Upper lobe of right lung (tissue), 1 donor: Measurements from ENCODE around the gene ACP3. TPM values are rescaled to one million over a fixed set of nuclear protein-coding genes. Genes with fewer than 3 reads are reported as not detected.

Experiments used
- ATAC-seq: fragments of 200-7000 bp; cut with Tn5 transposase; one replicate; pipeline ENCODE4 v1.9.1; 2020; ENCODE audit warnings: mild to moderate bottlenecking, moderate library complexity
- DNase-seq: peaks from one replicate; pipeline ENCODE4 v3.0.0-alpha.2; 2020
- H3K27ac ChIP-seq: fragments of 200-600 bp; one replicate; pipeline ENCODE4 v1.8.0; 2022
- H3K27me3 ChIP-seq: fragments of 200-600 bp; one replicate; pipeline ENCODE4 v1.8.0; 2022; ENCODE audit warnings: mild to moderate bottlenecking
- H3K36me3 ChIP-seq: fragments of 200-600 bp; one replicate; pipeline ENCODE4 v1.8.0; 2022
- H3K4me1 ChIP-seq: fragments of 200-600 bp; one replicate; pipeline ENCODE4 v1.8.0; 2022
- H3K4me3 ChIP-seq: fragments of 200-600 bp; one replicate; pipeline ENCODE4 v1.8.0; 2022; ENCODE audit warnings: mild to moderate bottlenecking
- H3K9me3 ChIP-seq: fragments of 200-600 bp; one replicate; pipeline ENCODE4 v1.8.0; 2022
- intact Hi-C: fragments of 100-400 bp; cut with DNase I; formaldehyde crosslinking; loops from one replicate; pipeline ENCODE4 v1.11.0; 2022
- total RNA-seq: library from RNA; stranded (reverse); fragmentation: NEBNext Ultra II Directional; extraction: Animal tissue kit (Norgen Biotek cat#: 25700); gene quantifications from one replicate; pipeline ENCODE4 v1.2.1, GENCODE V29; 2021
- TF ChIP-seq, protein P1 (sequence below): fragments of 200-600 bp; IDR thresholded peaks from one replicate; pipeline ENCODE4 v1.8.0; 2022; ENCODE audit warnings: antibody characterized with exemption
- donor health status: DM: no; HTN: yes; CAD: no; lungs with severe emphysema.

The ACP3 gene
- total RNA-seq, 1 donor from 2014 or later: 11.5 TPM

DNA sequence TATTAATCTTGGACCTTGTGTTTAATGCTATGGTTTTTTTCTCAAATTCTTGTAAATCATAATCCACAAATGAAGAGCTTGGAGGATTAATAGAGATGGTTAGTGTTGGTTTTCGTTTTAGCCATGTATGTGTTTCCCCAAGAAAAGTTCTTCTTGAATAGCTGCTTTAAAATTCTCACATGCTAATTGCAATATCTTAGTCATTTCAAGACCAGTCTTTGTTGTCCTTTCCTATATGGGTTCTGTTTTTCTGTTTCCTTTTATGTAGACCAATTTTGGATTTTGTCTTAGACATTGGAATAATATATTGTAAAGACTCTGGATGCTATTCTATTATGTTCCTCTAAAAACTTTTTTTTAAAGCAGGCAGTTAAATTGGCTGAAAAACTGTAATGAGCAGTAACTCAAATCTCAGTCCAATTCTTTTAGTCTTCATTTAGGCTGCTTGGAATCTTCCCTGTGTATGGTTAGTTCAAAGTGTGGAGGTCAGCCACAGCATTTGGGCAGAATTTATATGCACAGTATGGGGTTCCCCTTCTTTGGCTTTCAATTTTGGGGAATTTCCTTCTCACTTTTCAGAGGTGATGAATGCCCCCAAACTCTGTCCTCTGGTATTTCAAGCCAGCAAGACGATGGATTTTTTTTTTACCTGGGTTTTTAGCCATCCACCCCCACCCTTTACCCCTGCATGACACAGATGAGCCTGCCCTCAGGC, 61.0 kb downstream of the ACP3 start:
- no peak for DNase-seq
- intact Hi-C loops: no loop called here
- no peak for ATAC-seq
- H3K9me3 ChIP-seq: no peaks in the 10 kb centered on the region
- no peak overlapping the region for H3K4me3 ChIP-seq
- H3K27ac ChIP-seq: no peak overlapping the region
- no peaks in the 10 kb centered on the region for H3K27me3 ChIP-seq
- TF ChIP-seq, protein P1, sequence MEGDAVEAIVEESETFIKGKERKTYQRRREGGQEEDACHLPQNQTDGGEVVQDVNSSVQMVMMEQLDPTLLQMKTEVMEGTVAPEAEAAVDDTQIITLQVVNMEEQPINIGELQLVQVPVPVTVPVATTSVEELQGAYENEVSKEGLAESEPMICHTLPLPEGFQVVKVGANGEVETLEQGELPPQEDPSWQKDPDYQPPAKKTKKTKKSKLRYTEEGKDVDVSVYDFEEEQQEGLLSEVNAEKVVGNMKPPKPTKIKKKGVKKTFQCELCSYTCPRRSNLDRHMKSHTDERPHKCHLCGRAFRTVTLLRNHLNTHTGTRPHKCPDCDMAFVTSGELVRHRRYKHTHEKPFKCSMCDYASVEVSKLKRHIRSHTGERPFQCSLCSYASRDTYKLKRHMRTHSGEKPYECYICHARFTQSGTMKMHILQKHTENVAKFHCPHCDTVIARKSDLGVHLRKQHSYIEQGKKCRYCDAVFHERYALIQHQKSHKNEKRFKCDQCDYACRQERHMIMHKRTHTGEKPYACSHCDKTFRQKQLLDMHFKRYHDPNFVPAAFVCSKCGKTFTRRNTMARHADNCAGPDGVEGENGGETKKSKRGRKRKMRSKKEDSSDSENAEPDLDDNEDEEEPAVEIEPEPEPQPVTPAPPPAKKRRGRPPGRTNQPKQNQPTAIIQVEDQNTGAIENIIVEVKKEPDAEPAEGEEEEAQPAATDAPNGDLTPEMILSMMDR: no peak
- H3K4me1 ChIP-seq: no peaks in the 10 kb centered on the region
- no peaks in the 10 kb centered on the region for H3K36me3 ChIP-seq

- intact Hi-C loops: no loop called here
- DNase-seq (no peak), ATAC-seq (peak; percentile 58)
These were observed 61.6 kb downstream of the ACP3 start for GRCh38 chr3:132378846-132379245.

GRCh38 chr3:132380920-132381319, 63.7 kb downstream of the ACP3 start:
- intact Hi-C loops: no loop called here
- TF ChIP-seq, protein P1: no peak
- H3K36me3 ChIP-seq: no peaks in the 10 kb centered on the region
- no peak overlapping the region for H3K4me3 ChIP-seq
- no peak overlapping the region for H3K27ac ChIP-seq
- H3K4me1 ChIP-seq: no peaks in the 10 kb centered on the region
- DNase-seq: no peak
- no peak for ATAC-seq
- no peaks in the 10 kb centered on the region for H3K9me3 ChIP-seq
- H3K27me3 ChIP-seq: no peaks in the 10 kb centered on the region

More at GRCh38 chr3:132378846-132379245, 61.6 kb downstream of the ACP3 start:
- H3K36me3 ChIP-seq: no peaks in the 10 kb centered on the region
- H3K27me3 ChIP-seq: no peaks in the 10 kb centered on the region
- H3K4me1 ChIP-seq: no peaks in the 10 kb centered on the region
- H3K4me3 ChIP-seq: no peak overlapping the region
- H3K27ac ChIP-seq: no peak overlapping the region
- H3K9me3 ChIP-seq: no peaks in the 10 kb centered on the region
- TF ChIP-seq, protein P1: no peak

DNA sequence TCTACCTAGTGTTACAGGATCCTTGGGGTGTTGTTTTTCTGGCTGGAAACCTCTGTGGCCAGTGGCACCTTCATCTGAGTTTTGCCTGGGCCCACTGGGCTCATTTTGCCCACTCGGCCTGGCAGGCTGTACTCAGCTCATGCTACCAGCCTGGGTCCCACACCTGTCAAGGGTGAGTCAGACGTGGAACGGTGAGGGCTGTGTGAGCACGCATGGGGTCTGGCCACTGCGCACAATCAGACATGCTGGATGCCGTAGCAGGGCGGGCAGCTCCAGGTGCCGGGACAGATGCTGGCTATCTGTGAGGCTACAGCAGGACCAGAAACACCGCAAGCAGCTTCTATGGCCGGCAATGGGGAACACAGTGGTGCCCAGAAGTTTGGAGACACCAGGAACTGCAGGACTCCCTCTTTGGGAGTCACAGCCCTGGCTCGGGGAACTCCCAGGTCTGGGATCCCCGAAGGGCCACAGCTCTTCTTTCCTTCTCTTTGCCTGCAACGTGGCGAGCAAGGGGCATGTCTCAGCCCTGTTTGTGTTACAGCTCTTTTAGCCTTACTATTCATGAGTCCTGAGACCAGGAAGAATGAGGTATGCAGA, 64.2 kb downstream of the ACP3 start:
- no peaks in the 10 kb centered on the region for H3K4me1 ChIP-seq
- H3K27ac ChIP-seq: no peak overlapping the region
- TF ChIP-seq, protein P1: no peak
- intact Hi-C loops: no loop called here
- no peak for ATAC-seq
- H3K4me3 ChIP-seq: no peak overlapping the region
- no peaks in the 10 kb centered on the region for H3K9me3 ChIP-seq
- no peaks in the 10 kb centered on the region for H3K36me3 ChIP-seq
- no peaks in the 10 kb centered on the region for H3K27me3 ChIP-seq
- no peak for DNase-seq

GRCh38 chr3:132382267-132382666, 65.1 kb downstream of the ACP3 start:
- Histone ChIP-seq H3K9me3 (no peaks in the 10 kb centered on the region), H3K4me1 (no peaks in the 10 kb centered on the region), H3K36me3 (no peaks in the 10 kb centered on the region), H3K27me3 (no peaks in the 10 kb centered on the region), H3K4me3 (no peak overlapping the region), H3K27ac (no peak overlapping the region)
- DNase-seq: no peak
- no peak for ATAC-seq
- intact Hi-C loops: no loop called here
- TF ChIP-seq, protein P1: no peak
